ENCODE results near the gene OSCAR.

Gene OSCAR

DNA sequence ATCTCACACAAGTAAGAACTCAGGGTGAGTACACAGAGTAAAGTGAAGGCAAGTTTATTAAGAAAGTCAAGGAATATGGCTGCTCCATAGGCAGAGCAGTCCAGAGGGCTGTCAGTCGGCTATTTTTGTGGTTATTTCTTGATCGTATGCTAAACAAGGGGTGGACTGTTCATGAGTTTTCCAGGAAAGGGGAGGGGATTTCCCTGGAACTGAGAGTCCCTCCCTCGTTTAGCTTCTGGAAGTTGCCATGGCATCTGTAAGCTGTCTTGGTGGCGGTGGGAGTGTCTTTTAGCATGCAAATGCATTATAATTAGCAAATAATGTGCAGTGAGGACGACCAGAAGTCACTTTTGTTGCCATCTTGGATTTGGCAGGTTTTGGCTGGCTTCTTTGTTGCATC, 31.1 kb downstream of the OSCAR start:
- in situ Hi-C loops (cut with MboI; ENCODE audit: low sequenced_read_pairs, unreplicated experiment) = no loop called here
- TF ChIP-seq, protein P1, sequence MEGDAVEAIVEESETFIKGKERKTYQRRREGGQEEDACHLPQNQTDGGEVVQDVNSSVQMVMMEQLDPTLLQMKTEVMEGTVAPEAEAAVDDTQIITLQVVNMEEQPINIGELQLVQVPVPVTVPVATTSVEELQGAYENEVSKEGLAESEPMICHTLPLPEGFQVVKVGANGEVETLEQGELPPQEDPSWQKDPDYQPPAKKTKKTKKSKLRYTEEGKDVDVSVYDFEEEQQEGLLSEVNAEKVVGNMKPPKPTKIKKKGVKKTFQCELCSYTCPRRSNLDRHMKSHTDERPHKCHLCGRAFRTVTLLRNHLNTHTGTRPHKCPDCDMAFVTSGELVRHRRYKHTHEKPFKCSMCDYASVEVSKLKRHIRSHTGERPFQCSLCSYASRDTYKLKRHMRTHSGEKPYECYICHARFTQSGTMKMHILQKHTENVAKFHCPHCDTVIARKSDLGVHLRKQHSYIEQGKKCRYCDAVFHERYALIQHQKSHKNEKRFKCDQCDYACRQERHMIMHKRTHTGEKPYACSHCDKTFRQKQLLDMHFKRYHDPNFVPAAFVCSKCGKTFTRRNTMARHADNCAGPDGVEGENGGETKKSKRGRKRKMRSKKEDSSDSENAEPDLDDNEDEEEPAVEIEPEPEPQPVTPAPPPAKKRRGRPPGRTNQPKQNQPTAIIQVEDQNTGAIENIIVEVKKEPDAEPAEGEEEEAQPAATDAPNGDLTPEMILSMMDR (IDR thresholded peaks at IDR 0.05; ENCODE audit: borderline replicate concordance, control extremely low read depth, extremely low read depth, insufficient read depth, missing control alignments) = no peak
- no peak for DNase-seq (ENCODE audit: low spot score)

DNA sequence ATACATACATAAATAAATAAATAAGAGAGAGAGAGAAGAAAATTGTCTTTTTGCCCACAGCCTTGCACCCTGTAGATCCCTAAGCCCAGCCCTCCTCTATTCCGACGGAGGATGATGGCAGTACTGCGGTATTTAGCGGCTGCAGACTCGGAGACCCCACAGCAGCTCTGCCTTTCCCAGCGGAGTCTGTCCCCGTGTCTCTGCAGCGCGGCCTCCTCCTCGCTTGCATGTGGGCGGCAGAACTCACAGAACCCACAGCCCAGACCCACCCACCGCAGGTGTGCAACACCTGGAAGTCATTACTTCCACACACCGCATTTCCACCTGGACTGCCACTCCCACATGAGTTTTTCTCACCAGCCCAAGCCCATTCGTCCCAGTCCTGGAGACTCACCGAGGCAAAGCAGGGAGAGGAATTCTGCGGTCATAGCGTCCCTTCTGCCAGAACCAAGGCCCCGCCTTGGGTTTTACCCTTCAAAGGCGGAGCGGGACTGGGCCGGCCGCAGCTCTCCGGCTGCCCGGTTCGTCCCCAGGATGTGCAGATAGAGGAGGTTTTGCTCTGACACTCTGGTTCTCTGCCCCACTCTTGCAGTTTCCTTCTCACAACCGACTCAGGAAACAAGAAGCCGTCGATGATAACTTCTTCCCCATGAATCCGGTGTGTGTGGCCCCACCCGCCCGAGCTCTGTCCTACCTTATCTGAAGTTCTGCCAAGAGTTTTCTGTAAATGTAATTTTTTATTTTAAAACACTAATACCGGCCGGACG, 37.1 kb downstream of the OSCAR start, which contains the start of gene VSTM1:
VSTM1 (minus strand) TSS at position 548 of the 767 bp plus-strand sequence; CDS start at position 428, 120 bp downstream.
- in situ Hi-C loops (cut with MboI; ENCODE audit: low sequenced_read_pairs, unreplicated experiment) = no loop called here
- DNase-seq (ENCODE audit: low spot score) = no peak
- TF ChIP-seq, protein P1 (IDR thresholded peaks at IDR 0.05; ENCODE audit: borderline replicate concordance, control extremely low read depth, extremely low read depth, insufficient read depth, missing control alignments) = no peak

DNA sequence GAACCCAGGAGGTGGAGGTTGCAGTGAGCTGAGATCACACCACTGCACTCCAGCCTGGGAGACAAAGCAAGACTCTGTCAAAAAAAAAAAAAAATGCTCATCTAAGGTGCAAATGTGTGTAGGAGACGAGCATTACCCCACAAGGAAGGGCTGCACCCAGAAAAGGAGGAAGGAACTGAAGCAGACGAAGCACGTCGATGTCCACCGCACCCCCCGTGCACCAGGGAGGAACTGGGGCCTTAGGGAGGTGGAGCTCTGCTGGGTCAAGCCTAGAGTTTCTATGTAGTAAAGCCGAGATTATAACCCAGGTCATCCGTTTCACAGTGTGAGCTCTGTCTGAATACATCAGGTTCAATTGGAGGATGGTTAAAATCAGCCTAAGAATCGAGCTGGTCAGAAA, 38.0 kb downstream of the OSCAR start:
- in situ Hi-C loops (cut with MboI; ENCODE audit: low sequenced_read_pairs, unreplicated experiment) = no loop called here
- TF ChIP-seq, protein P1 (IDR thresholded peaks at IDR 0.05; ENCODE audit: borderline replicate concordance, control extremely low read depth, extremely low read depth, insufficient read depth, missing control alignments) = no peak
- no peak for DNase-seq (ENCODE audit: low spot score)

DNA sequence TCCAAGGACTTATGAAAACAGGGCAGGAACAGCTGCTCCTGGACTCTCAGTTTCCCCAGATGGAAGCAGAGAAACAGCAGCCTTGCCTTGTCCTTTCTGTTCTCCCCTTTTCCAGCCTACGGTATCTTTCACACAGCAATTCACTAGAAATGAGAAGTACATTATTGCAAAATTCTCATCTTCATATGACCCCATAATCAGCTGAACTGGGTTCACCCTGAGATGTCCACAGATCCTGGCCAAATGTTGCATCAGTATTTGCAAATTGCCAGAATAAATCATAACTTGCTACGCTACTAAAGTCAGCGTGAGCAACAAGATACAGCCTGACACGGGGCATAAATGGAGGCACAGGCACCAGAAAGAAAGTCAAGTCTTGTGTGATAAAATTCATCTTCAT, 53.0 kb downstream of the OSCAR start:
- TF ChIP-seq, protein P1 (IDR thresholded peaks at IDR 0.05; ENCODE audit: borderline replicate concordance, control extremely low read depth, extremely low read depth, insufficient read depth, missing control alignments) = no peak
- in situ Hi-C loops (cut with MboI; ENCODE audit: low sequenced_read_pairs, unreplicated experiment) = no loop called here
- DNase-seq (ENCODE audit: low spot score) = no peak

DNA sequence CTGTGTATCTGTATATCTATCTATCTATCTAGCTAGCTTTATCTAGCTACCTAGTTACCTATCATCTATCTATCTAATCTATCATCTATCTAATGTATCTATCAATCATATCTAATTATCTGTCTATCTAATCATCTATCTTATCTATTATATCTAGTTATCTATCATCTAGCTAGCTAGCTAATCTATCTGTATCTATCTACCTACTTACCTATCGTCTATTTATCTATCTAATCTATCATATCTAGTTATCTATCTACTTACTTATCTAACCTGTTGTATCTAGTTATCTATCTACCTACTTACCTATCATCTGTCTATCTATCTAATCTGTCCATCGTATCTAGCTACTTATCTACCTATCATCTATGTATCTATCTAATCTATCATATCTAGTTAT, 54.8 kb downstream of the OSCAR start:
- in situ Hi-C loops (cut with MboI; ENCODE audit: low sequenced_read_pairs, unreplicated experiment) = no loop called here
- no peak for DNase-seq (ENCODE audit: low spot score)
- TF ChIP-seq, protein P1 (IDR thresholded peaks at IDR 0.05; ENCODE audit: borderline replicate concordance, control extremely low read depth, extremely low read depth, insufficient read depth, missing control alignments) = no peak
